SK-N-SH (cell line): ENCODE results near the gene RBM33. TPM values are rescaled to one million over a fixed set of nuclear protein-coding genes. Genes with fewer than 3 reads are reported as not detected.

Source experiments
- CTCF ChIA-PET: fragments of 300-600, 350-600 bp; formaldehyde crosslinking; extraction: SDS; loops from one replicate; lab custom pipeline; 2021; lab: Yijun Ruan, JAX
- POLR2A ChIA-PET: fragments of 350-600 bp; sonication (Branson Sonifier 250); formaldehyde crosslinking; extraction: SDS; loops from one replicate; lab custom pipeline; 2020; ENCODE audit warnings: antibody characterized with exemption, inconsistent platforms; lab: Yijun Ruan, JAX
- DNase-seq: peaks from one replicate; pipeline ENCODE4 v3.0.0; 2012
- H2AFZ ChIP-seq: fragments of 200-600 bp; sonication (generic); 2 replicates; pipeline ENCODE4 v1.8.1; 2016; ENCODE audit warnings: antibody characterized with exemption, mild to moderate bottlenecking, low read depth
- H3F3A ChIP-seq: fragments of 200-600 bp; sonication (generic); replicated peaks from 2 replicates; pipeline ENCODE3; 2016; ENCODE audit warnings: antibody characterized with exemption, mild to moderate bottlenecking; ENCODE audit not compliant: insufficient read depth
- H3K27ac ChIP-seq, 2 experiments: fragments of 200-500 bp in 1 of 2; fragments of 200-600 bp in 1 of 2; sonication (Bioruptor generic) in 1 of 2; sonication (generic), shearing (Covaris generic) in 1 of 2; 2 replicates each; pipeline versions ENCODE4 v1.5.1 to v1.6.1; 2014 to 2016; ENCODE audit warnings: low read depth in 2 of 2, inconsistent platforms in 1 of 2, low read length in 1 of 2, mild to moderate bottlenecking in 1 of 2, mixed read lengths in 1 of 2
- H3K27me3 ChIP-seq: fragments of 200-600 bp; sonication (generic), shearing (Covaris generic); 2 replicates; pipeline ENCODE4 v1.6.1; 2016; ENCODE audit warnings: mixed run types; ENCODE audit not compliant: insufficient read depth
- H3K36me3 ChIP-seq, 2 experiments: fragments of 200-500 bp in 1 of 2; fragments of 200-600 bp in 1 of 2; sonication (Bioruptor generic) in 1 of 2; sonication (generic) in 1 of 2; replicated peaks in 1 of 2; 2 replicates each; pipeline versions ENCODE3 to v1.5.1; 2014 to 2016; ENCODE audit warnings: low read length in 1 of 2, mild to moderate bottlenecking in 1 of 2; ENCODE audit not compliant: insufficient read depth in 2 of 2, control insufficient read depth in 1 of 2
- H3K4me1 ChIP-seq, 2 experiments: fragments of 200-500 bp in 1 of 2; fragments of 200-600 bp in 1 of 2; sonication (Bioruptor generic) in 1 of 2; sonication (generic), shearing (Covaris generic) in 1 of 2; 2 replicates each; pipeline versions ENCODE4 v1.5.1 to v1.6.1; 2014 to 2016; ENCODE audit warnings: low read depth in 1 of 2, low read length in 1 of 2, mixed run types in 1 of 2; ENCODE audit not compliant: insufficient read depth in 2 of 2, control insufficient read depth in 1 of 2
- H3K4me2 ChIP-seq: fragments of 200-600 bp; sonication (generic), shearing (Covaris generic); 2 replicates; pipeline ENCODE4 v1.6.1; 2017; ENCODE audit warnings: mixed run types
- H3K4me3 ChIP-seq, 2 experiments: fragments of 200-500 bp in 1 of 2; fragments of 200-600 bp in 1 of 2; sonication (Bioruptor generic) in 1 of 2; sonication (generic), shearing (Covaris generic) in 1 of 2; 2 replicates each; pipeline versions ENCODE4 v1.5.1 to v1.8.1; 2014 to 2016; ENCODE audit warnings: low read depth in 2 of 2, inconsistent platforms in 1 of 2, low read length in 1 of 2, mild to moderate bottlenecking in 1 of 2, mixed read lengths in 1 of 2, moderate library complexity in 1 of 2
- H3K79me2 ChIP-seq: fragments of 200-600 bp; sonication (generic); 2 replicates; pipeline ENCODE4 v1.8.1; 2017; ENCODE audit warnings: mild to moderate bottlenecking; ENCODE audit not compliant: insufficient read depth
- H3K9ac ChIP-seq: fragments of 200-600 bp; sonication (generic); 2 replicates; pipeline ENCODE4 v1.6.1; 2017; ENCODE audit warnings: mixed run types
- H3K9me2 ChIP-seq: fragments of 200-600 bp; sonication (generic); 2 replicates; pipeline ENCODE4 v1.6.1; 2017; ENCODE audit warnings: mixed run types
- H3K9me3 ChIP-seq: fragments of 200-600 bp; sonication (generic); 2 replicates; pipeline ENCODE4 v1.6.1; 2017; ENCODE audit warnings: mixed run types, mild to moderate bottlenecking, moderate library complexity
- H4K20me1 ChIP-seq: fragments of 200-600 bp; sonication (generic); 2 replicates; pipeline ENCODE4 v1.6.1; 2017; ENCODE audit warnings: mild to moderate bottlenecking, mixed run types; ENCODE audit not compliant: insufficient read depth
- FOSL2 ChIP-seq: IDR thresholded peaks from 2 replicates; pipeline ENCODE4 v1.4.0; 2012; ENCODE audit warnings: low read depth, mild to moderate bottlenecking, moderate library complexity, borderline replicate concordance
- FOXJ3 ChIP-seq: sonication (generic); formaldehyde crosslinking; IDR thresholded peaks from 2 replicates; pipeline ENCODE4 v1.5.1; 2020; ENCODE audit warnings: mild to moderate bottlenecking, missing genetic modification reagents
- JUND ChIP-seq: IDR thresholded peaks from 2 replicates; pipeline ENCODE4 v1.4.0; 2012
- MXI1 ChIP-seq: IDR thresholded peaks from 2 replicates; pipeline ENCODE4 v1.6.1; 2012; ENCODE audit warnings: mild to moderate bottlenecking, low read depth, low read length, improper control_type of control experiment
- NFIC ChIP-seq: IDR thresholded peaks from 2 replicates; pipeline ENCODE4 v1.4.0; 2012; ENCODE audit warnings: borderline replicate concordance
- RAD21 ChIP-seq: IDR thresholded peaks from 2 replicates; pipeline ENCODE4 v1.6.1; 2012; ENCODE audit warnings: mild to moderate bottlenecking, low read length
- RFX5 ChIP-seq: IDR thresholded peaks from 2 replicates; pipeline ENCODE4 v1.6.1; 2012; ENCODE audit warnings: mild to moderate bottlenecking, improper control_type of control experiment, low read length
- TAF1 ChIP-seq: IDR thresholded peaks from 2 replicates; pipeline ENCODE4 v1.6.1; 2012; ENCODE audit warnings: low read depth, mild to moderate bottlenecking, low read length, moderate library complexity, borderline replicate concordance
- TEAD4 ChIP-seq: IDR thresholded peaks from 2 replicates; pipeline ENCODE4 v1.4.0; 2012; ENCODE audit warnings: mild to moderate bottlenecking, borderline replicate concordance; ENCODE audit not compliant: insufficient read depth
- WGBS: methylation state at CpG from one replicate; pipeline ENCODE4 v1.1.6; 2017; ENCODE audit warnings: low lambda C conversion rate; 5-methylcytosine and 5-hydroxymethylcytosine counted together
- polyA plus RNA-seq, 3 experiments: library from polyadenylated mRNA; depleted of rRNA; stranded (reverse); fragments of >200 nt; gene quantifications; 2 replicates each; pipeline ENCODE4 v1.2.3, GENCODE V29; 2012
- TF ChIP-seq, protein P1 (sequence below): IDR thresholded peaks from 2 replicates; pipeline ENCODE4; 2012
- TF ChIP-seq, protein P2 (sequence below): IDR thresholded peaks from 2 replicates; pipeline ENCODE4 v1.4.0; 2012; ENCODE audit warnings: low read depth, borderline replicate concordance
- TF ChIP-seq, protein P3 (sequence below): IDR thresholded peaks from 2 replicates; pipeline ENCODE4 v1.6.1; 2012; ENCODE audit warnings: mild to moderate bottlenecking, low read depth, low read length, moderate library complexity

Gene RBM33
- polyA plus RNA-seq, 1 of the 3 experiments (the other 2 are of a cell fraction), result 13.8 TPM

DNA sequence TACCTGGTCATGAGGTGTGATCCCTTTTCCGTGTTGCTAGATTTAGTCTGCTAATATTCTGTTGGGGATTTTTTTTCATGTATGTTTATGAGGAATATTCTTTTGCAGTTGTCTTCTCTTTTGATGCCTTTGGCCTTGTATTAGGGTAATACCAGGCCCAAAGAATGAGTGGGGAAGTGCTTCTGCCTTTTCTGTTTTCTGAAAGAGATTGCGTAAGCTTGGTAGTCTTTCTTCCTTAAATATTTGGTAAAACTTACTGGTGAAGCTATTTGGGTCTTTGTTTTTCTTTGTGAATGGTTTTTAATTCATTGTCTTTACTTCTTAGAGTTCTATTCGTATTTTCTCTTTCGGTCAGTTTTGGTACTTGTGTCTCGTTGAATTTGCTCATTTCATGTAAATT, 116.7 kb downstream of the RBM33 start:
- Histone ChIP-seq H3K9me3 (no peaks in the 10 kb centered on the region), H3K27ac (no peak overlapping the region), H3K27me3 (no peaks in the 10 kb centered on the region), H3K9me2 (no peaks in the 10 kb centered on the region), H3F3A (no peaks in the 10 kb centered on the region), H2AFZ (no peak overlapping the region), H3K4me2 (no peak overlapping the region), H3K4me1 (no peaks in the 10 kb centered on the region; a peak in 1 of 4 replicates), H3K79me2 (peaks cover 56% of the 10 kb centered on the region), H3K4me3 (no peak overlapping the region), H3K36me3 (peaks cover 14 to 73% of the 10 kb centered on the region in 2 experiments), H3K9ac (no peak overlapping the region), H4K20me1 (peaks cover 50% of the 10 kb centered on the region)
- TF ChIP-seq, protein P1, sequence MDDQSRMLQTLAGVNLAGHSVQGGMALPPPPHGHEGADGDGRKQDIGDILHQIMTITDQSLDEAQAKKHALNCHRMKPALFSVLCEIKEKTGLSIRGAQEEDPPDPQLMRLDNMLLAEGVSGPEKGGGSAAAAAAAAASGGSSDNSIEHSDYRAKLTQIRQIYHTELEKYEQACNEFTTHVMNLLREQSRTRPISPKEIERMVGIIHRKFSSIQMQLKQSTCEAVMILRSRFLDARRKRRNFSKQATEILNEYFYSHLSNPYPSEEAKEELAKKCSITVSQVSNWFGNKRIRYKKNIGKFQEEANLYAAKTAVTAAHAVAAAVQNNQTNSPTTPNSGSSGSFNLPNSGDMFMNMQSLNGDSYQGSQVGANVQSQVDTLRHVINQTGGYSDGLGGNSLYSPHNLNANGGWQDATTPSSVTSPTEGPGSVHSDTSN, result no peak
- TF ChIP-seq TEAD4, result no peak
- TF ChIP-seq MXI1, result no peak
- TF ChIP-seq, protein P2, sequence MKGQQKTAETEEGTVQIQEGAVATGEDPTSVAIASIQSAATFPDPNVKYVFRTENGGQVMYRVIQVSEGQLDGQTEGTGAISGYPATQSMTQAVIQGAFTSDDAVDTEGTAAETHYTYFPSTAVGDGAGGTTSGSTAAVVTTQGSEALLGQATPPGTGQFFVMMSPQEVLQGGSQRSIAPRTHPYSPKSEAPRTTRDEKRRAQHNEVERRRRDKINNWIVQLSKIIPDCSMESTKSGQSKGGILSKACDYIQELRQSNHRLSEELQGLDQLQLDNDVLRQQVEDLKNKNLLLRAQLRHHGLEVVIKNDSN, result no peak
- TF ChIP-seq RFX5, result no peak
- DNase-seq, result no peak
- WGBS, result 96% methylated on average over 5 of the region's 5 CpGs
- ChIA-PET POLR2A (no interaction called here), CTCF (interaction anchor here (1.8 to 1.9 kb wide), 2 partner anchors 10 to 163 kb away, joined by 5 to 15 read pairs; no protein-coding TSS in a partner anchor)

DNA sequence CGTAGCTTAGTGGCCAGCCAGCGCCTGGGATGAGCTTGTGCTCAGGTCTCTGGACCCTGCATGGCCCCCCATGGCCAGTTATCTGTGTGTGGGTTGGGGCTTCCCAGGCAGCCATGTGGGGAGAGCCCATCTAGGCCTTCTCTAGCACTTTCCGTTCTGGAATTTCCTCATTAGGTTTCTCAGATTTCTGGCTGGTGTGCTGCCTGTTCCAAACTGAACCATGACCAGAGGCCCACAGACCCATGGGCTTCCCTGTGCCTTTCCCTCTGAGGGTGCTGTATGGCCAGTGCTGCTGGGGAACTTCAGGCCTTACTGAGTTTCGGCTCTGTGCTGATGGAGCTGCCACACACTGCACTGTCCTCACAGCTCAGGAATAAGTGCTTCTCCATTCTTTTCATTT, 117.6 kb downstream of the RBM33 start:
- Histone ChIP-seq H3K9me2 (no peaks in the 10 kb centered on the region), H2AFZ (no peak overlapping the region), H3K79me2 (peaks cover 53% of the 10 kb centered on the region), H3K4me3 (no peak overlapping the region), H3K9ac (no peak overlapping the region), H3K9me3 (no peaks in the 10 kb centered on the region), H3K4me2 (no peak overlapping the region), H3K4me1 (no peaks in the 10 kb centered on the region; a peak in 1 of 4 replicates), H3K36me3 (peaks cover 8 to 78% of the 10 kb centered on the region in 2 experiments), H3K27ac (no peak overlapping the region), H4K20me1 (peaks cover 45% of the 10 kb centered on the region), H3F3A (peaks cover 2% of the 10 kb centered on the region), H3K27me3 (no peaks in the 10 kb centered on the region)
- ChIA-PET CTCF (interaction anchor here (0.6 to 1.9 kb wide), 5 partner anchors 9 to 171 kb away, joined by 3 to 15 read pairs (median 5); no protein-coding TSS in a partner anchor), POLR2A (interaction anchor here (0.6 kb wide), 1 partner anchor 742 kb away, joined by 3 read pairs; no protein-coding TSS in a partner anchor)
- no peak for DNase-seq
- TF ChIP-seq TAF1 (no peak), MXI1 (no peak), JUND (no peak), NFIC (no peak), FOXJ3 (CRISPR knock-in tag) (no peak), RAD21 (no peak), FOSL2 (no peak)
- TF ChIP-seq, protein P2, result no peak
- TF ChIP-seq, protein P3, sequence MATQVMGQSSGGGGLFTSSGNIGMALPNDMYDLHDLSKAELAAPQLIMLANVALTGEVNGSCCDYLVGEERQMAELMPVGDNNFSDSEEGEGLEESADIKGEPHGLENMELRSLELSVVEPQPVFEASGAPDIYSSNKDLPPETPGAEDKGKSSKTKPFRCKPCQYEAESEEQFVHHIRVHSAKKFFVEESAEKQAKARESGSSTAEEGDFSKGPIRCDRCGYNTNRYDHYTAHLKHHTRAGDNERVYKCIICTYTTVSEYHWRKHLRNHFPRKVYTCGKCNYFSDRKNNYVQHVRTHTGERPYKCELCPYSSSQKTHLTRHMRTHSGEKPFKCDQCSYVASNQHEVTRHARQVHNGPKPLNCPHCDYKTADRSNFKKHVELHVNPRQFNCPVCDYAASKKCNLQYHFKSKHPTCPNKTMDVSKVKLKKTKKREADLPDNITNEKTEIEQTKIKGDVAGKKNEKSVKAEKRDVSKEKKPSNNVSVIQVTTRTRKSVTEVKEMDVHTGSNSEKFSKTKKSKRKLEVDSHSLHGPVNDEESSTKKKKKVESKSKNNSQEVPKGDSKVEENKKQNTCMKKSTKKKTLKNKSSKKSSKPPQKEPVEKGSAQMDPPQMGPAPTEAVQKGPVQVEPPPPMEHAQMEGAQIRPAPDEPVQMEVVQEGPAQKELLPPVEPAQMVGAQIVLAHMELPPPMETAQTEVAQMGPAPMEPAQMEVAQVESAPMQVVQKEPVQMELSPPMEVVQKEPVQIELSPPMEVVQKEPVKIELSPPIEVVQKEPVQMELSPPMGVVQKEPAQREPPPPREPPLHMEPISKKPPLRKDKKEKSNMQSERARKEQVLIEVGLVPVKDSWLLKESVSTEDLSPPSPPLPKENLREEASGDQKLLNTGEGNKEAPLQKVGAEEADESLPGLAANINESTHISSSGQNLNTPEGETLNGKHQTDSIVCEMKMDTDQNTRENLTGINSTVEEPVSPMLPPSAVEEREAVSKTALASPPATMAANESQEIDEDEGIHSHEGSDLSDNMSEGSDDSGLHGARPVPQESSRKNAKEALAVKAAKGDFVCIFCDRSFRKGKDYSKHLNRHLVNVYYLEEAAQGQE, result no peak
- 97% methylated on average over 4 of the region's 4 CpGs for WGBS
